Kidney (tissue), 14 donors: ENCODE data around the gene TBCD. TPM values are rescaled to one million over a fixed set of nuclear protein-coding genes. Genes with fewer than 3 reads are reported as not detected.

Source experiments
- DNase-seq, 5 donors: peaks; one replicate each; pipeline ENCODE4 v3.0.0-alpha.2; 2013 to 2020
- FAIRE-seq: peaks from 2 replicates; lab custom pipeline; 2012; peaks lifted over from hg19 to GRCh38; lab: Jason Lieb, UNC
- H3K27ac ChIP-seq, 2 donors: one replicate each; pipeline ENCODE4 v1.7.0; 2013; ENCODE audit warnings: low read depth in 2 of 2, low read length in 2 of 2, inconsistent platforms in 1 of 2
- H3K27me3 ChIP-seq: one replicate; pipeline ENCODE4 v1.7.1; 2013; ENCODE audit warnings: low read length, inconsistent platforms; ENCODE audit not compliant: control insufficient read depth, insufficient read depth
- H3K36me3 ChIP-seq, 3 donors: one replicate each; pipeline versions ENCODE4 v1.7.0 to v1.7.1; 2013; ENCODE audit warnings: low read length in 3 of 3, control low read depth in 1 of 3, inconsistent platforms in 1 of 3; ENCODE audit not compliant: insufficient read depth in 3 of 3, control insufficient read depth in 2 of 3
- H3K4me1 ChIP-seq, 3 donors: one replicate each; pipeline versions ENCODE4 v1.7.0 to v1.7.1; 2013; ENCODE audit warnings: low read length in 3 of 3, inconsistent platforms in 1 of 3, low read depth in 1 of 3; ENCODE audit not compliant: control insufficient read depth in 2 of 3, insufficient read depth in 2 of 3
- H3K4me3 ChIP-seq, 3 donors: one replicate each; pipeline versions ENCODE4 v1.7.0 to v1.8.1; 2013; ENCODE audit warnings: low read length in 3 of 3, control low read depth in 1 of 3, inconsistent platforms in 1 of 3
- H3K9ac ChIP-seq, 3 donors: one replicate each; pipeline versions ENCODE4 v1.7.0 to v1.7.1; 2013; ENCODE audit warnings: low read length in 3 of 3, control low read depth in 1 of 3, inconsistent platforms in 1 of 3
- H3K9me3 ChIP-seq, 3 donors: one replicate each; pipeline versions ENCODE4 v1.7.0 to v1.7.1; 2013; ENCODE audit warnings: low read length in 3 of 3, control low read depth in 1 of 3, inconsistent platforms in 1 of 3; ENCODE audit not compliant: control insufficient read depth in 2 of 3, insufficient read depth in 1 of 3
- intact Hi-C: fragments of 100-400 bp; cut with DNase I; formaldehyde crosslinking; loops from one replicate; pipeline ENCODE4 v1.11.1; 2022
- polyA plus RNA-seq: library from polyadenylated mRNA; stranded (reverse); fragments of 350-450 nt; fragmentation: Illumina TruSeq; extraction: RNeasy Lipid Tissue Mini Kit (QIAGEN cat#74804); gene quantifications from one replicate; pipeline ENCODE4 v1.2.3, GENCODE V29; 2014; ENCODE audit warnings: low read depth, low replicate concordance; ENCODE audit not compliant: insufficient read depth
- total RNA-seq: library from RNA; stranded (reverse); fragmentation: NEBNext Ultra II Directional; extraction: Animal tissue kit (Norgen Biotek cat#: 25700); gene quantifications from one replicate; pipeline ENCODE4 v1.2.1, GENCODE V29; 2021
- TF ChIP-seq, protein P1 (sequence below): IDR thresholded peaks from 3 replicates; pipeline ENCODE4 v1.5.1; 2012; ENCODE audit warnings: mild to moderate bottlenecking, moderate library complexity, borderline replicate concordance; ENCODE audit not compliant: insufficient read depth; ENCODE audit errors: extremely low read depth
- donor health status: control.
- donor health status: control.
- donor health status: control.
- donor health status: control.
- donor health status: control.
- donor health status: DM: yes; HTN: yes; CAD: no.
- donor health status: Normal renal cell carcinoma (clear cell type).

The TBCD gene
- total and polyA plus RNA-seq, 2 donors from 2014 or later, result 72.8 to 78.7 TPM

DNA sequence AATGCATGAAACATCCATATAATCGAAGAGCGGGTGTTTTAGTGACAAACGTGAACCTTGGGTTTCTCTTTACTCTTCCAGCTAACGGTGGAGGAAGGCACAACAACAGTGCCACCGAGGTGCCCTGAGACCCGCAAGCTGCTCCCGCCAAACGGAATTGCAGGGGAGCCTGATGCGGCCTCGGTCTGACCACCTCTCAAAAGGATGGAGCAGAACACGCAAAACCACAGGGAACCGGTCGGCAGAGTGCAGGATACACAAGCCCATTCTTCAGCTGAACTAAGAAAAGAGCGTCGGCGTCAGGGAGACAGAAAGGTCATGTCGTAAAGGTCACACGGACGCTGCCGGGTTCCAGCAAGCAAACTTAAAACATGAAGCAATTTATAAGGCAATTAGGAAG is 197.5 kb downstream of the TBCD start:
- Histone ChIP-seq H3K27ac (no peak overlapping the region), H3K4me3 (no peak overlapping the region), H3K9ac (no peak overlapping the region), H3K27me3 (no peaks in the 10 kb centered on the region), H3K4me1 (no peaks in the 10 kb centered on the region), H3K36me3 (peaks cover 0 to 2% (median 0%) of the 10 kb centered on the region in 3 donors), H3K9me3 (peaks cover 3 to 22% (median 9%) of the 10 kb centered on the region in 3 donors)
- FAIRE-seq (no peak), DNase-seq (peak in 1 of 5 donors; percentile 35)
- TF ChIP-seq, protein P1, sequence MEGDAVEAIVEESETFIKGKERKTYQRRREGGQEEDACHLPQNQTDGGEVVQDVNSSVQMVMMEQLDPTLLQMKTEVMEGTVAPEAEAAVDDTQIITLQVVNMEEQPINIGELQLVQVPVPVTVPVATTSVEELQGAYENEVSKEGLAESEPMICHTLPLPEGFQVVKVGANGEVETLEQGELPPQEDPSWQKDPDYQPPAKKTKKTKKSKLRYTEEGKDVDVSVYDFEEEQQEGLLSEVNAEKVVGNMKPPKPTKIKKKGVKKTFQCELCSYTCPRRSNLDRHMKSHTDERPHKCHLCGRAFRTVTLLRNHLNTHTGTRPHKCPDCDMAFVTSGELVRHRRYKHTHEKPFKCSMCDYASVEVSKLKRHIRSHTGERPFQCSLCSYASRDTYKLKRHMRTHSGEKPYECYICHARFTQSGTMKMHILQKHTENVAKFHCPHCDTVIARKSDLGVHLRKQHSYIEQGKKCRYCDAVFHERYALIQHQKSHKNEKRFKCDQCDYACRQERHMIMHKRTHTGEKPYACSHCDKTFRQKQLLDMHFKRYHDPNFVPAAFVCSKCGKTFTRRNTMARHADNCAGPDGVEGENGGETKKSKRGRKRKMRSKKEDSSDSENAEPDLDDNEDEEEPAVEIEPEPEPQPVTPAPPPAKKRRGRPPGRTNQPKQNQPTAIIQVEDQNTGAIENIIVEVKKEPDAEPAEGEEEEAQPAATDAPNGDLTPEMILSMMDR, result no peak
- intact Hi-C loops, result no loop called here

DNA sequence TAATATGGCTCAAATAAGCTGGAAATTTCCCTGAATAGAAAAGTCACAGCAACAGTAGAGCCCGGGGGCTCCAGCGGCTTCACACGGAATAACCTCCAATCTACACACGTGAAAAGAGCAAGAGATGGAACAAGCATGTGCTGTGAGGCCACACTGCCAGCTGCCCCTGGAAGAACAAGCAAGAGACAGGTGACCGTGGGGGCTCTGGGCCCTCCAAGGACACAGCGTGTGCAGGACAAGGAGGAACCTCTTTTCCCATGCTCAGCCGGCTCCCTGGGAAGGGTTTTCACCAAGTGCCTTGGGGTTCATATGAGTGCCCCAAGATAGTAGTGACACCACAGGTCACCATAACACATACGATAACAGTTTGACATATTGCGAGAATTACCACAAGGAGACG is 198.1 kb downstream of the TBCD start:
- no peak overlapping the region for H3K27ac ChIP-seq
- no peak overlapping the region for H3K9ac ChIP-seq
- TF ChIP-seq, protein P1, result no peak
- no peaks in the 10 kb centered on the region for H3K27me3 ChIP-seq
- intact Hi-C loops, result no loop called here
- DNase-seq (peak in 1 of 5 donors; percentile 36), FAIRE-seq (no peak)
- peaks cover 0 to 2% (median 0%) of the 10 kb centered on the region in 3 donors for H3K36me3 ChIP-seq
- H3K4me1 ChIP-seq, result no peaks in the 10 kb centered on the region
- no peak overlapping the region for H3K4me3 ChIP-seq
- peaks cover 3 to 16% (median 7%) of the 10 kb centered on the region in 3 donors for H3K9me3 ChIP-seq

DNA sequence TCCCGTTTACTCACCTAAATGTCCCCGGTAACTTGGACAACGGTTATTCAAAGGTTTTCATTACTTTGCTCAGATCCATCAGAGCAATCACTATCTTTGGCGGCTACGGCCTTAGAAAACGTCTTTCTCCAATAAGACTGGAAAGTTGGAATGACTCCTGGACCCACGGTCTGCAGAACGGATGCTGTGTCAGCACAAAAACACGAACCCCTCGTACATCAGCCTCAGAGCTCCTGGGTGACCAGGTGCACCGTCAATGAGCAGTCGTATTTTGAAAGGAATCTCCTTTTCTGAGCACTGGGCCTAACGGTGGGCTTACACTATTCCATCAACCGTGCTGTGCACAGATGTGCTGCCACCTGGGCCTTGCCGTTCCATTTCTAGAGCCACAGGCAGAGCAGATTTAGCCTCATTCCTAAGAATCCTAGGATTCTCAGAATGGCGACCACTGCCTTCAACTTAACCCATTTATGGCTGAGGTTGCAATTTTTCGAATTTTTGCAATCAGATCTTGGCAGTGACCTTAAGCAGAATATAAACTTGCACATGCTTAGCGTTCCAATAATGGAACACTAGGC is 198.7 kb downstream of the TBCD start:
- Histone ChIP-seq H3K9me3 (peaks cover 0 to 10% (median 3%) of the 10 kb centered on the region in 3 donors), H3K4me3 (no peak overlapping the region), H3K27ac (no peak overlapping the region), H3K27me3 (no peaks in the 10 kb centered on the region), H3K36me3 (peaks cover 0 to 2% (median 0%) of the 10 kb centered on the region in 3 donors), H3K9ac (no peak overlapping the region), H3K4me1 (no peaks in the 10 kb centered on the region)
- intact Hi-C loops, result no loop called here
- DNase-seq, result peak in 1 of 5 donors; percentile 14
- no peak for FAIRE-seq
- TF ChIP-seq, protein P1, result no peak
